ENCODE results near the gene AAMDC.
"Not testable (repeated sequence)": the region's sequence is repeated elsewhere in the genome, so short reads cannot be mapped to it uniquely, and the experiment has no call there.

The AAMDC gene

GRCh38 chr11:77890100-77890614 is 69.2 kb downstream of the AAMDC start:
- DNase-seq, result not testable (repeated sequence)

DNA sequence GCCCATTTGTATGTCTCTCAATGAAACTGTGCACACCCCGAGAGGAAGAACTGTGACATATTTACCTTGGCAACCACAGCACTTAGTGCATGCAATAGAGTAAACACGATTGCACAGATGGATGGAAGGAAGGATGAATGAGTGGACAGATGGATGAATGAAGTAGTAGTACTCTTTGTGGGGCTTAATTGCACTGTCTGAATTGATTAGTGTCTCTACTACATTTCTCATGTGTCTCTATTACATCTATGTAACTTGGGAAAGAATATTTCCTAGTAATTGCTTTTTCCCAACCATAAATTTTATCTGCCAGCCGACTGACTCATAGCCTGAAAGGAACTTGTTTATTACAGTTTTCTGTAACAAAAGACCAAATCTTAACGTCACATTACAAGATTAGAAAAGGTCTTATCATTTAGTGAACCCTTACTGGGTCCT is 69.7 kb downstream of the AAMDC start:
- not testable (repeated sequence) for DNase-seq

GRCh38 chr11:77891256-77891655 is 70.3 kb downstream of the AAMDC start:
- not testable (repeated sequence) for DNase-seq

- DNase-seq, result not testable (repeated sequence)
Observed at GRCh38 chr11:77891703-77892102, 70.8 kb downstream of the AAMDC start.

DNA sequence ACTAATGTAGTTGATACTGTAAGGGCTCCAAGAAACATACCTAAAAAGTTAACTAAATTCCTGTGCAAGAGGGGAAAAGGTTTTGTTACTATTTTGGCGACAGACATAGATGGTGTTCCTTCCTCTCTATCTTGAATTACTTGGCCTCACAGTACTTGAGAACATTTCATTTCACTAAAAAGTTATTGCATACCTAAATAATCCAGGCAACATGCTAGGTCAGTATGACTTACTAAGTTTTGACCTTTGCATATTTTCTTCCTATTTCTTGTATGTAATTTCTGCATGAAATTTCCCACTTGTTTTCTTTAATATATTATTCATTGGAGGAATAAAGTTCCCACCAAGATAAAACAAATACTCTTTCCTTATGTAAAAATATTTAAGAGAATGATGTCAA is 74.0 kb downstream of the AAMDC start:
- DNase-seq, result not testable (repeated sequence)

DNA sequence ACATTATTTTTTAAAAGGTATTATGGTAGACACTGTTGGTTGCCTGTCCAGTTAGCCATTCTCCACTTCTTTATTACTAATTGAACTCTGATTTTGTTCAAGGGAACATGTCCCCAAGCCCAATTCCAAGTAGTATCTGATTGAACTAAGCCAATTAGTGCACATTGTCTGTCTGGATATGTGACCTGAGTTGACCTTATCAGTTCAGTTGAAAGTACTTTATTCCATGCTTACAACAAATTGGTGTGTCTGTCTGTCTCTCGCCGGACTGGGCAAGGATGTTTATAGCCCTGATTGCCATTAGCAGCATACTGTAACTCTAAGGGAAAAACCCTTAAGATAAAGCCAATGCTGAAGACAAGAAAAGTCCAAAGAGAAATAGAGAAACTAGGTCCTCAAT is 87.9 kb downstream of the AAMDC start:
- DNase-seq, result no peak

DNA sequence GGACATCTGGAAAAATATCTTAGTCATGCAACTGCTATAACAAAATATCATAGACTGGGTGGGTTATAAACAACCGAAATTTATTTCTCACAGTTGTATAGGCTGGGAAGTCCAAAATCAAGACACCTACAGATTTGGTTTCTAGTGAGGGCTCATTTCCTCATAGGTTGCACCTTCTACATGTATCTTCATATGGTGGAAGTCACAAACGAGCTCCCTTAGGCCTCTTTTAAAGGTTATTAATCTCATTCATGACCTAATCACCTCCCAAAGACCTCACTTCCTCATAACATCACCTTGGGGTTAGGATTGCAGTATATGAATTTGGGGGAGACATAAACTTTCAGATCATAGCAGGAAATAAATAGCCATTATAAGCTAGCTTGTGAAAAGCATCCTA is 88.3 kb downstream of the AAMDC start:
- DNase-seq, result no peak

DNA sequence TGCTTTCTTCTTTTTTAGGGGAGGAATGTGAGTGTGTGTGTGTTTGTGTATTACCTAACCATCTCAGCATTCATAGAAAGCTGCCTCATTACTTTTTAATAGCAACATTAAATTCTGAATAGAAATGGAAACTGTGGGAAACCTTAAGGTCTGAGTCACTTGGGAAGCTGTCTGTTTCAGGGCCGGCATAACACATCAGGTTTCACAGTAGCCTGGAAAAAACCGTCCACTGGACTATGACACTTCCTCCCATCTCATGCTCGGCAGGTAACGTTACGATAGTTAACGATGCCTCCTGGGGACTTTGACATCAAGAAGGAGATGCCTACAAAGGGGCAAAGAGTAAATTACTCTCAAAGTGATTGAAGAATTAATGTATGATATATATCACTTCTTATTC is 89.9 kb downstream of the AAMDC start:
- not testable (repeated sequence) for DNase-seq

- DNase-seq, result not testable (repeated sequence)
Observed at GRCh38 chr11:77913608-77914306, 92.8 kb downstream of the AAMDC start.

DNA sequence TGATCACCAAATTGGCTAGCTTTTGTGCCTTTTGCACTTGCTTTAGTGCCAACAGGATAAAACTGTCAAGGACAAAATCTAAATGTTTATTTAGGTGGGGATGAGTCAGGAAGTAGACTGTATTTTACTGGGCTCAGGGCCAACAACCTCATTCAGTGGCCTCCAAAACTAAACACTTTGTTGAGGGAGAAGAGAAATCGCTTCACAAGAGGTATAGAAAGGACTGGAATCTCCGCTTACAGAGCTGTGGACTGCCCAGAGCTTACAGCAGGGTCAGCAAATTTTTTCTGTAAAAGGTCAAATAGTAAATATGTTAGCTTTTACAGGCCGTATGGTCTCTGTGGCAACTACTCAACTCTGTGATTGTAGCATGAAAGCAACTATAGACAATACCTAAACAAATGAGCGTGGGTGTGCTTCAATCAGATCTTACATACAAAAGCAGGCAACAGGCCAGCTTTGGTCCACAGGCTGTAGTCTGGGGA is 93.4 kb downstream of the AAMDC start:
- not testable (repeated sequence) for DNase-seq

DNA sequence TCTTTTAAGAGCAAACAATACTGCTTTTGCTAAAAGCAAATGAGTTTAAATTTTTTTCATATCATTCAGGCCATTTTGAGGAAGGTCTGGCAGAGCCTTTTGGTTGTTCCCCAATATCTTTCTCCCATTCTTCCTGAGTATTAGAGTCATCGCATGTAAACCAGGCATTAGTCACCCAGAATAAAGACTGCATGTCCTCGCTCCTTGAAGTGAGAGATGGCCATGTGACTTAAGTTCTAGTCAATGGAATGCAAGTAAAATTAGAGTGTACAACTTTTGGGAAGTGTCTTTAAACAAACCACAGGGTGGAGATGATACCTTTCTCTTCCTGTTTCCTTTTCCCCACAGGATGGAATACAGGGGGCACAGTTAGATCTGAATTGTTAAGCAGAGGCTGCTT is 96.8 kb downstream of the AAMDC start:
- not testable (repeated sequence) for DNase-seq
